IgD-negative memory B cell (primary cell): Measurements from ENCODE around the gene MTHFD1L. TPM values are rescaled to one million over a fixed set of nuclear protein-coding genes. Genes with fewer than 3 reads are reported as not detected.
"Not testable (repeated sequence)": the region's sequence is repeated elsewhere in the genome, so short reads cannot be mapped to it uniquely, and the experiment has no call there.

Experiments used
- H3K27ac Mint-ChIP-seq, 3 donors: one replicate each; pipeline ENCODE4 v1.8.0; 2020 to 2022; ENCODE audit warnings: mild to moderate bottlenecking in 3 of 3, mixed read lengths in 3 of 3, moderate library complexity in 1 of 3
- H3K27me3 Mint-ChIP-seq: one replicate; pipeline ENCODE4 v1.8.0; 2021; ENCODE audit warnings: mixed read lengths
- H3K36me3 Mint-ChIP-seq: one replicate; pipeline ENCODE4 v1.8.0; 2020; ENCODE audit warnings: mild to moderate bottlenecking, mixed read lengths
- H3K4me1 Mint-ChIP-seq, 3 donors: one replicate each; pipeline ENCODE4 v1.8.0; 2020 to 2022; ENCODE audit warnings: mixed read lengths in 3 of 3, mild to moderate bottlenecking in 1 of 3
- H3K4me3 Mint-ChIP-seq, 4 donors: one replicate each; pipeline ENCODE4 v1.8.0; 2020 to 2022; ENCODE audit warnings: mild to moderate bottlenecking in 4 of 4, mixed read lengths in 4 of 4, moderate library complexity in 3 of 4
- H3K9me3 Mint-ChIP-seq, 3 donors: one replicate each; pipeline ENCODE4 v1.8.0; 2020 to 2021; ENCODE audit warnings: mixed read lengths in 3 of 3, mild to moderate bottlenecking in 1 of 3
- polyA plus RNA-seq: library from polyadenylated mRNA; unstranded; fragments of 300-500 nt; fragmentation: Illumina TruSeq; gene quantifications from one replicate; pipeline ENCODE4 v1.2.3, GENCODE V29; 2021

The MTHFD1L gene
- polyA plus RNA-seq, 1 donor from 2014 or later = 1.9 TPM

DNA sequence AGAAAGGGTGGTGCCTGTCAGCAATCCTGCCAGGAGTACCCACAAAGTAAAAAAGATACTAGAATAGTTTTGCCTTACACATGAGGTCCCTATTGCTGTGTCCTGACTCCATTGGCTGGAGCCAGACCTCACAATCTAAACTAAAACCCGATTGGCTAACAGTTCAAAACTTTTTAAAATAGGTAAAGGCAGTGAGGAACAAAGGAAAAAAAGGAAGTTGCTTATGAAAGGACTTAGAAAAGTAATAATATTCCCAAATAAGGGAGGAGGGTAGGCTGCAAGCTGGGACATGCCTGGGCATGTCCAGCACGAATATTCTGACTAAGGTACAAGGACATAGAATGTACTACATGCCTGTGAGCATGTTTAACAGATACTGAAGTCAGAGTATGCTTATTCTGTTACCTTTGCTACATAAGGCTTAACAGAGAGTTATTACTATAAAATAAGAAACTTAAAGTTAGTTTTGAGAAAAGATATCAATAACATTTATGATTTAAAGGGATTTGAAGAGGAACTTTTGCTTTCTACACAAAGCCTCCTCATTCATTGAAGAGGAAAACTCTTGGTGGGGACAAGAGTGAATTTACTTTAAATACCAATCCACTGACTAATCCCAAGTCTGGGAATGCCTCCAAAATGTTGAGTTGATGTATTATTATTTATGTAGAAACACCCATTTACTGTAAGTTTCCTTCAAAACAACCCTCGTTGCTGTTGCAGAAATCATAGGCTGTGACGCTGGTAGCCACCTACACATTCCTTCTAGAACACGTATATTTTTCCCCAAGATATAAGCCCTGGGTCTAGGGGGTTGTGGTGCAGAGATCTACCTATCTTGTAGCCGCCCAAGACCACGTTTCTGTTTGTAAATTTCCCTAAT is 8.2 kb upstream of the MTHFD1L start:
- peaks cover 0 to 1% (median 0%) of the 10 kb centered on the region in 3 donors for H3K4me1 Mint-ChIP-seq
- no peak overlapping the region for H3K4me3 Mint-ChIP-seq
- H3K27ac Mint-ChIP-seq = no peak overlapping the region
- H3K27me3 Mint-ChIP-seq = no peaks in the 10 kb centered on the region
- no peaks in the 10 kb centered on the region for H3K9me3 Mint-ChIP-seq
- H3K36me3 Mint-ChIP-seq = no peaks in the 10 kb centered on the region

DNA sequence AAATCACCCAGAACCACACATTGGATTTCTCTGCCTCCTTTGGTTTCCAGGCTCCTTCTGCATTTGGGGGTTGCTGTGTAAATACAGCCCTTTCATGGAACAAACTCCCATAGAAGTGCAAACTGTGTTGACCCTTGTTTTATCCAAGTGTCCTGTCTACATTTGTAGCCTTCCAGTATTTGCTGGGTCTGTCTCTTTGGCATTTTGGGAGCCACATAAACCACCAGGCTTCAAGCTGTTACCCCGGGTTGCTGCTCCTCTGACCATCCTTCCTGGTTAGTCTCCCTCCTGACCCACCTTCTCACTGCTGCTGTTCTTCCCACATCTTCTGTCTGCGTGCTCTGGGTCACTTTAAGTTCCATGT is 7.6 kb upstream of the MTHFD1L start:
- Mint-ChIP-seq H3K9me3 (no peaks in the 10 kb centered on the region), H3K27ac (no peak overlapping the region), H3K4me3 (no peak overlapping the region), H3K27me3 (no peaks in the 10 kb centered on the region), H3K4me1 (peaks cover 0 to 1% (median 0%) of the 10 kb centered on the region in 3 donors), H3K36me3 (no peaks in the 10 kb centered on the region)

- not testable (repeated sequence) for H3K9me3 Mint-ChIP-seq, H3K27ac Mint-ChIP-seq, H3K36me3 Mint-ChIP-seq, H3K4me3 Mint-ChIP-seq, H3K4me1 Mint-ChIP-seq, H3K27me3 Mint-ChIP-seq
Measured at GRCh38 chr6:150861448-150862168, 3.9 kb upstream of the MTHFD1L start.

DNA sequence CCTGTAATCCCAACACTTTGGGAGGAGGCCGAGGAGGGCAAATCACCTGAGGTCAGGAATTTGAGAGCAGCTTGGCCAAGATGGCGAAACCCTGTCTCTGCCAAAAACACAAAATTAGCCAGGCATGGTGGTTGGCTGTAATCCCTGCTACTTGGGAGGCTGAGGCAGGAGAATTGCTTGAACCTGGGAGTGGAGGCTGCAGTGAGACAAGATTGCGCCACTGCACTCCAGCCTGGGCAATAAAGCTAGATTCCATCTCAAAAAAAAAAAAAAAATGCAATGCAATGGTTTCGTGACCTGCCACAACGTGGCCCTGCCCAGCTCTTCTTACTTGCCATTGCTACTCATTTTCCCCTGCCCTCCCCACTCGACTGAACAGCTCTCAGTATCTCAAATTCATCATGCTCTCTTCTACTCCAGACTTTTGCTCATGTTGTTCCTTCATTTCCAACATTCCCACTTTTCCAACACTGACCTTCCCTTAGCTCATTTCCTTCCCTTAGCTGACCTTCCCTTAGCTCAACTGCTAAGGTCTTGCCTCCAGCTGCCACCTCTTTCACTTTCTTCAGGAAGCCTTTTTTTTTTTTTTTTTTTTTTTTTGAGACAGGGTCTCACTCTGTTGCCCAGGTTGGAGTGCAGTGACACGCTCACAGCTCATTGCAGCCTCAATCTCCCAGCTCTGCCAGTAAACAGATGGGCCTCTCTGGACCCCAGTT is 2.1 kb upstream of the MTHFD1L start:
- H3K36me3 Mint-ChIP-seq = no peaks in the 10 kb centered on the region
- H3K27ac Mint-ChIP-seq = no peak overlapping the region
- H3K9me3 Mint-ChIP-seq = no peaks in the 10 kb centered on the region
- peaks cover 2 to 9% (median 5%) of the 10 kb centered on the region in 3 donors for H3K4me1 Mint-ChIP-seq
- H3K27me3 Mint-ChIP-seq = no peaks in the 10 kb centered on the region
- peak overlapping the region in 1 of 4 donors; percentile 39 for H3K4me3 Mint-ChIP-seq

- Mint-ChIP-seq H3K9me3 (no peaks in the 10 kb centered on the region), H3K4me3 (peak overlapping the region; percentile 80 to 94 (median 90)), H3K27ac (peak overlapping the region in 2 of 3 donors; percentile 57), H3K4me1 (peaks cover 4 to 9% (median 5%) of the 10 kb centered on the region in 3 donors), H3K36me3 (no peaks in the 10 kb centered on the region), H3K27me3 (no peaks in the 10 kb centered on the region)
Measured at GRCh38 chr6:150865043-150865405, 478 bp upstream of the MTHFD1L start.

GRCh38 chr6:150866147-150866990 is 867 bp downstream of the MTHFD1L start:
- Mint-ChIP-seq H3K4me1 (peaks cover 4 to 9% (median 5%) of the 10 kb centered on the region in 3 donors), H3K9me3 (no peaks in the 10 kb centered on the region), H3K27me3 (no peaks in the 10 kb centered on the region), H3K36me3 (no peaks in the 10 kb centered on the region), H3K27ac (peak overlapping the region in 1 of 3 donors; percentile 58), H3K4me3 (peak overlapping the region; percentile 82 to 94 (median 89))

- no peaks in the 10 kb centered on the region for H3K36me3 Mint-ChIP-seq
- H3K4me3 Mint-ChIP-seq = peak overlapping the region; percentile 79 to 94 (median 89)
- H3K27me3 Mint-ChIP-seq = no peaks in the 10 kb centered on the region
- peaks cover 4 to 8% (median 5%) of the 10 kb centered on the region in 3 donors for H3K4me1 Mint-ChIP-seq
- no peaks in the 10 kb centered on the region for H3K9me3 Mint-ChIP-seq
- peak overlapping the region in 2 of 3 donors; percentile 58 to 81 for H3K27ac Mint-ChIP-seq
Measured at GRCh38 chr6:150866991-150867501, 1.5 kb downstream of the MTHFD1L start.

GRCh38 chr6:150868759-150869158 is 3.3 kb downstream of the MTHFD1L start:
- H3K27ac Mint-ChIP-seq = no peak overlapping the region
- H3K9me3 Mint-ChIP-seq = no peaks in the 10 kb centered on the region
- H3K4me3 Mint-ChIP-seq = peak overlapping the region in 1 of 4 donors; percentile 79
- H3K4me1 Mint-ChIP-seq = peaks cover 4 to 7% (median 5%) of the 10 kb centered on the region in 3 donors
- H3K36me3 Mint-ChIP-seq = no peaks in the 10 kb centered on the region
- no peaks in the 10 kb centered on the region for H3K27me3 Mint-ChIP-seq

DNA sequence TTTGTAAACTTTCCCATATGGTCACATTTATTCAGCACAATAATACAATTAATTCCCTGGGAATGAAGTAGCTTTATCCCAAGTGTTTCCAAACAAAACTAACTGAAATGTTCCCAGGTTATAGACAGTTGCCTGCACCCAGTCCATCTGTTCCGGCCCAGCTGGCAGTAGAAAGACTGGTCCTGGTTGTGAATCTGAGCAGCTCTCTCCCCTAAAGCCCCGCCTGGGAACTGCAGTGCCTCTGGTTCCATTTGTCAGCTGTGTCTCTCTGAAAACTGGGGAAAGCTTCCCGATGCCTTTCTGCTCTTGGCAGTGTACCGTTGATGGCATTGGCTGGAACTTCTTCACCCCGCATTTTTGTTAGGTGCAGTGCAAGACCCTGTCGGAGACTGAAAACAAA is 8.7 kb downstream of the MTHFD1L start:
- no peak overlapping the region for H3K4me3 Mint-ChIP-seq
- H3K27ac Mint-ChIP-seq = no peak overlapping the region
- H3K4me1 Mint-ChIP-seq = peaks cover 0 to 5% (median 0%) of the 10 kb centered on the region in 3 donors
- H3K27me3 Mint-ChIP-seq = no peaks in the 10 kb centered on the region
- H3K36me3 Mint-ChIP-seq = peaks cover 1% of the 10 kb centered on the region
- H3K9me3 Mint-ChIP-seq = no peaks in the 10 kb centered on the region

DNA sequence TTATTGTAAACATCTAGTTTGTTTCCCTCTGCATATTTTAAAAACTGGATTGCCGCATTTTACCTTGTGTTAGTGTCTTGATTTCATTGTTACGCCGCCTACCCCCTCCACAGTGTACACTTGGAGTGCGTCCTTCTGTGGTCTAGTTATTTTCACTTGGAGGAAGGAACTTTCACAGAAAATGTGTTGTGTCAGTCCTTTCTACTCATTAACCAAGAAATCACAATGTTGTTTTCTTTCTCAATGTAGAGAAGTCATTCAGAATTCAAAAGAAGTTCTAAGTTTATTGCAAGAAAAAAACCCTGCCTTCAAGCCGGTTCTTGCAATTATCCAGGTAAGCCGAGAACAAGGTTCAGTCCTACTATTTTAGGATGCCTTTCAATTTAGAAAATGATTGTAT is 10.3 kb downstream of the MTHFD1L start:
- H3K4me3 Mint-ChIP-seq = no peak overlapping the region
- H3K27me3 Mint-ChIP-seq = no peaks in the 10 kb centered on the region
- H3K27ac Mint-ChIP-seq = no peak overlapping the region
- peaks cover 0 to 4% (median 0%) of the 10 kb centered on the region in 3 donors for H3K4me1 Mint-ChIP-seq
- peaks cover 5% of the 10 kb centered on the region for H3K36me3 Mint-ChIP-seq
- H3K9me3 Mint-ChIP-seq = no peaks in the 10 kb centered on the region

DNA sequence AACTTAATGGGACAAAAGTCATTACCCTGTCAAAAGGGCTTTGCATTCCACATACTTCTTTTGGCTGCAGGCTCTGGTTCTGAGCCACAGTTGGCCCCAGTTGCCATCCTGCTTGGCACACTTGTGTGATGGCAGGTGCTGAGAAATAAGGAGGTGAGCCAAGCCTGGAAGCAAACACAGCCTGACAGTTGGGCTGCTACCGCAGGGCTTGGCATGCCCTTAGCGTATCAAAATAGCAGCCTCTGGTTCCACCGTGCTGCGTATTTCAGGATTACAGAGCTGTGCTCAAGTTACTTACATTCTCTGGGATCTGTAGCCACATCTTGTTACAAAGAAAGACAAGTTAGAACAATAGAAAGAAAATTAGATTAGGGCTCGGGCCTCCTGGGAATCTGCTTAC is 11.1 kb downstream of the MTHFD1L start:
- peak overlapping the region in 1 of 3 donors; percentile 84 for H3K27ac Mint-ChIP-seq
- no peaks in the 10 kb centered on the region for H3K9me3 Mint-ChIP-seq
- peaks cover 5% of the 10 kb centered on the region for H3K36me3 Mint-ChIP-seq
- H3K4me3 Mint-ChIP-seq = no peak overlapping the region
- H3K4me1 Mint-ChIP-seq = peaks cover 0 to 4% (median 0%) of the 10 kb centered on the region in 3 donors
- no peaks in the 10 kb centered on the region for H3K27me3 Mint-ChIP-seq

DNA sequence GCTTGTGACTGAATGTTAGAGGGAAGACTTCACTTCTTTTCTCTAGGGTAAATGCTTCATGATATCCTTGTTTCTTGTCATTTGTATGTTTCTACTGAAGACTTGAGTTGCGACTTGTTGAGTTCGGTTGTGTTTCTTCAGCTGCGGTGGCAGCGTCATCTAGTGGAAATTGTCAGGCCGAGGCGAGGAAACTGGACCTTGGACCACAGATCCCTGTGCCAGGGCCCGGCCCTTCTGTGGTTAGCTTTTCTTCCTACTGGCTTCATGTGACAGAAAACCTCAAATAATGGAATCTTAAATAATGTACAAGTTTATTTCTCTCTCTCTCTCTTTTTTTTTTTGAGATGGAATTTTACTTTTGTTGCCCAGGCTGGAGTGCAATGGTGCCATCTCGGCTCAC is 12.4 kb downstream of the MTHFD1L start:
- Mint-ChIP-seq H3K27ac (no peak overlapping the region), H3K4me3 (no peak overlapping the region), H3K4me1 (peaks cover 0 to 4% (median 0%) of the 10 kb centered on the region in 3 donors), H3K27me3 (no peaks in the 10 kb centered on the region), H3K36me3 (peaks cover 5% of the 10 kb centered on the region), H3K9me3 (no peaks in the 10 kb centered on the region)

- Mint-ChIP-seq H3K9me3 (no peaks in the 10 kb centered on the region), H3K4me1 (peaks cover 0 to 4% (median 0%) of the 10 kb centered on the region in 3 donors), H3K27ac (no peak overlapping the region)
Measured at GRCh38 chr6:150878347-150879213, 13.1 kb downstream of the MTHFD1L start.

More at GRCh38 chr6:150878347-150879213, 13.1 kb downstream of the MTHFD1L start:
- Mint-ChIP-seq H3K36me3 (peaks cover 5% of the 10 kb centered on the region), H3K27me3 (no peaks in the 10 kb centered on the region), H3K4me3 (no peak overlapping the region)
